DND-41 (cell line): Measurements from ENCODE around the gene ITGA11.

Experiments
- ATAC-seq: fragments of 200-7000 bp; cut with Tn5 transposase; 3 replicates; pipeline ENCODE4 v1.9.1; 2021; ENCODE audit warnings: low read depth; ENCODE audit not compliant: insufficient read depth
- DNase-seq: peaks from one replicate; pipeline ENCODE4 v3.0.0-alpha.2; 2020
- H2AFZ ChIP-seq: 2 replicates; pipeline ENCODE4 v1.6.0; 2012; ENCODE audit warnings: low read depth, low read length
- H3K27ac ChIP-seq: 2 replicates; pipeline ENCODE4 v1.5.1; 2012; ENCODE audit warnings: low read length, inconsistent platforms
- H3K27me3 ChIP-seq: fragments of 200-600 bp; sonication (generic); 2 replicates; pipeline ENCODE4 v1.6.0; 2012; ENCODE audit warnings: low read length, mild to moderate bottlenecking, inconsistent platforms; ENCODE audit not compliant: insufficient read depth, poor library complexity
- H3K36me3 ChIP-seq: 2 replicates; pipeline ENCODE4 v1.5.1; 2012; ENCODE audit warnings: low read length, inconsistent platforms; ENCODE audit not compliant: insufficient read depth
- H3K4me1 ChIP-seq: 2 replicates; pipeline ENCODE4 v1.5.1; 2012; ENCODE audit warnings: mild to moderate bottlenecking, low read length; ENCODE audit not compliant: insufficient read depth
- H3K4me2 ChIP-seq: 2 replicates; pipeline ENCODE4 v1.6.0; 2012; ENCODE audit warnings: mild to moderate bottlenecking, moderate library complexity, low read length, inconsistent platforms; ENCODE audit not compliant: insufficient read depth
- H3K4me3 ChIP-seq, 2 experiments: fragments of 200-600 bp in 1 of 2; shearing (Covaris generic) in 1 of 2; 2 replicates each; pipeline ENCODE4 v1.5.1; 2012 to 2016; ENCODE audit warnings: inconsistent platforms in 2 of 2, low read length in 2 of 2, mild to moderate bottlenecking in 2 of 2, low read depth in 1 of 2, moderate library complexity in 1 of 2
- H3K79me2 ChIP-seq: 2 replicates; pipeline ENCODE4 v1.6.0; 2012; ENCODE audit warnings: low read length, inconsistent platforms; ENCODE audit not compliant: insufficient read depth
- H3K9ac ChIP-seq: 2 replicates; pipeline ENCODE4 v1.6.0; 2012; ENCODE audit warnings: low read depth, mild to moderate bottlenecking, inconsistent platforms, low read length, moderate library complexity
- H3K9me3 ChIP-seq: 2 replicates; pipeline ENCODE4 v1.5.1; 2012; ENCODE audit warnings: low read length, moderate library complexity, mild to moderate bottlenecking, inconsistent platforms; ENCODE audit not compliant: insufficient read depth, severe bottlenecking
- H4K20me1 ChIP-seq: 2 replicates; pipeline ENCODE4 v1.6.0; 2012; ENCODE audit warnings: low read length; ENCODE audit not compliant: insufficient read depth
- CTCF ChIP-seq: IDR thresholded peaks from 2 replicates; pipeline ENCODE4 v1.5.1; 2012; ENCODE audit warnings: borderline replicate concordance, low read length, moderate library complexity, mild to moderate bottlenecking; ENCODE audit not compliant: poor library complexity, severe bottlenecking; ENCODE audit errors: extremely low read depth
- EZH2 ChIP-seq: IDR thresholded peaks from 3 replicates; pipeline ENCODE4 v1.6.1; 2012; ENCODE audit warnings: borderline replicate concordance, low read depth, mild to moderate bottlenecking, moderate library complexity, low read length, inconsistent platforms; ENCODE audit not compliant: severe bottlenecking

ITGA11 gene

GRCh38 chr15:68362537-68363126, 69.3 kb downstream of the ITGA11 start:
- Histone ChIP-seq H2AFZ (no peak overlapping the region), H3K27me3 (no peaks in the 10 kb centered on the region), H3K4me1 (no peaks in the 10 kb centered on the region), H3K27ac (no peak overlapping the region), H4K20me1 (no peaks in the 10 kb centered on the region; the same call in 1 of the 2 replicates), H3K9me3 (no peaks in the 10 kb centered on the region), H3K79me2 (no peaks in the 10 kb centered on the region), H3K4me2 (no peak overlapping the region), H3K4me3 (no peak overlapping the region), H3K36me3 (no peaks in the 10 kb centered on the region), H3K9ac (no peak overlapping the region)
- ATAC-seq: no peak
- DNase-seq: no peak
- TF ChIP-seq EZH2: no peak
- TF ChIP-seq CTCF: no peak

GRCh38 chr15:68360721-68361120, 71.2 kb downstream of the ITGA11 start:
- H3K4me3 ChIP-seq: no peak overlapping the region
- no peak for ATAC-seq

GRCh38 chr15:68356778-68357177, 75.2 kb downstream of the ITGA11 start:
- H2AFZ ChIP-seq: no peak overlapping the region
- H3K27me3 ChIP-seq: no peaks in the 10 kb centered on the region
- no peak for TF ChIP-seq EZH2
- no peak for TF ChIP-seq CTCF
- no peak for ATAC-seq
- no peak for DNase-seq
- no peak overlapping the region for H3K4me2 ChIP-seq
- H3K36me3 ChIP-seq: no peaks in the 10 kb centered on the region
- H4K20me1 ChIP-seq: no peaks in the 10 kb centered on the region; the same call in 1 of the 2 replicates
- no peak overlapping the region for H3K4me3 ChIP-seq
- no peaks in the 10 kb centered on the region for H3K9me3 ChIP-seq
- H3K9ac ChIP-seq: no peak overlapping the region
- no peaks in the 10 kb centered on the region for H3K79me2 ChIP-seq
- H3K27ac ChIP-seq: no peak overlapping the region
- no peaks in the 10 kb centered on the region for H3K4me1 ChIP-seq

More at GRCh38 chr15:68360721-68361120, 71.2 kb downstream of the ITGA11 start:
- H3K27ac ChIP-seq: no peak overlapping the region
- H3K36me3 ChIP-seq: no peaks in the 10 kb centered on the region
- H3K27me3 ChIP-seq: no peaks in the 10 kb centered on the region
- DNase-seq: no peak
- no peak overlapping the region for H3K4me2 ChIP-seq
- no peaks in the 10 kb centered on the region; the same call in 1 of the 2 replicates for H4K20me1 ChIP-seq
- H3K9me3 ChIP-seq: no peaks in the 10 kb centered on the region
- TF ChIP-seq CTCF: no peak
- no peak for TF ChIP-seq EZH2
- H2AFZ ChIP-seq: no peak overlapping the region
- no peaks in the 10 kb centered on the region for H3K4me1 ChIP-seq
- no peak overlapping the region for H3K9ac ChIP-seq
- no peaks in the 10 kb centered on the region for H3K79me2 ChIP-seq
